Heart left ventricle (tissue), 16 donors: Measurements from ENCODE around the gene SMAD5. TPM values are rescaled to one million over a fixed set of nuclear protein-coding genes. Genes with fewer than 3 reads are reported as not detected.

Experiments used
- ATAC-seq, 4 donors: fragments of 200-7000 bp; cut with Tn5 transposase; one replicate each; pipeline ENCODE4 v1.9.1; 2020 to 2022; ENCODE audit warnings: moderate library complexity in 4 of 4, mild to moderate bottlenecking in 3 of 4, moderate number of reproducible peaks in 1 of 4
- DNase-seq, 5 donors: peaks; one replicate each; pipeline ENCODE4 v3.0.0-alpha.2; 2020
- H3K27ac ChIP-seq, 12 donors: fragments of 200-600 bp; sonication (generic) in 4 of 12; one replicate each; pipeline versions ENCODE4 v1.5.0 to v1.8.0; 2016 to 2022; ENCODE audit warnings: mild to moderate bottlenecking in 2 of 12
- H3K27me3 ChIP-seq, 9 donors: fragments of 200-600 bp; sonication (generic) in 2 of 9; one replicate each; pipeline versions ENCODE4 v1.5.1 to v1.8.0; 2016 to 2022; ENCODE audit warnings: mild to moderate bottlenecking in 3 of 9
- H3K36me3 ChIP-seq, 9 donors: fragments of 200-600 bp; sonication (generic) in 2 of 9; one replicate each; pipeline versions ENCODE4 v1.5.0 to v1.8.0; 2018 to 2022; ENCODE audit warnings: mild to moderate bottlenecking in 2 of 9
- H3K4me1 ChIP-seq, 12 donors: fragments of 200-600 bp; sonication (generic) in 4 of 12; one replicate each; pipeline versions ENCODE4 v1.5.0 to v1.8.0; 2016 to 2022; ENCODE audit warnings: mild to moderate bottlenecking in 3 of 12
- H3K4me3 ChIP-seq, 12 donors: fragments of 200-600 bp; sonication (generic) in 4 of 12; one replicate each; pipeline versions ENCODE4 v1.5.0 to v1.8.0; 2017 to 2022; ENCODE audit warnings: mild to moderate bottlenecking in 9 of 12, moderate library complexity in 4 of 12
- H3K9me3 ChIP-seq, 12 donors: fragments of 200-600 bp; sonication (generic) in 4 of 12; one replicate each; pipeline versions ENCODE4 v1.5.0 to v1.8.0; 2016 to 2022; ENCODE audit warnings: mild to moderate bottlenecking in 1 of 12
- POLR2A ChIP-seq, 2 donors: fragments of 450-650 bp; IDR thresholded peaks; one replicate each; pipeline ENCODE4 v1.6.1; 2017; ENCODE audit warnings: antibody characterized with exemption in 2 of 2, mild to moderate bottlenecking in 2 of 2, moderate library complexity in 2 of 2
- WGBS, 4 donors: extraction: QIAGEN DNeasy Blood & Tissue Kit in 2 of 4; methylation state at CpG; one replicate each; pipeline versions ENCODE4 v1.1.5 to v1.1.7; 2013 to 2018; 5-methylcytosine and 5-hydroxymethylcytosine counted together
- intact Hi-C, 10 donors: fragments of 100-400 bp; cut with DNase I; formaldehyde crosslinking; loops; one replicate each; pipeline versions ENCODE4 v1.11.1 to v1.14.2; 2022
- polyA plus RNA-seq, 2 donors: library from polyadenylated mRNA; stranded (reverse); fragments of 200-250 nt; gene quantifications; one replicate each; pipeline ENCODE4 v1.2.3, GENCODE V29; 2013
- total RNA-seq, 9 donors: library from RNA; depleted of rRNA in 2 of 9; stranded (reverse); fragments of >200 nt in 2 of 9; fragmentation: NEBNext Ultra II Directional in 3 of 9; extraction: Animal tissue kit (Norgen Biotek cat#: 25700) in 3 of 9; gene quantifications; one replicate each; pipeline versions ENCODE4 v1.1.0 to v1.2.4, GENCODE V29; 2016 to 2023
- TF ChIP-seq, protein P1 (sequence below), 12 donors: fragments of 200-600 bp; sonication (generic) in 4 of 12; IDR thresholded peaks; one replicate each; pipeline versions ENCODE4 v1.5.0 to v1.8.0; 2018 to 2022; ENCODE audit warnings: antibody characterized with exemption in 12 of 12, mild to moderate bottlenecking in 5 of 12
- donor health status: ischemic (EF 13 %, LVEDD 7.1; RV severe dilation, severe dysfunction).
- donor health status: healthy with polysubstance abuse.
- donor health status: DM: no; HTN: yes; CAD: no.
- donor health status: DM: no; HTN: no; CAD: no.
- donor health status: ischemic (EF 25% LVEDD 6.9; RV normal size, moderate dysfunction).
- donor health status: ischemic (EF 25% LVEDD 5.7; RV mildly dilated, moderate dysfunction).
- donor health status: healthy.
- donor health status: DM: yes; HTN: yes; CAD: no.
- donor health status: ischemic (EF 35%, LVEDD 5.7; RV mildly dilated, moderate dysfunction).
- donor health status: nonischemic (EF 11% LVEDD 7.7; RV severe dilation, severe dysfunction).
- donor health status: DM: yes; HTN: yes; CAD: no.
- donor health status: PGD.
- donor health status: ischemic (EF 29% LVEDD 5.4; RV normal size, mild dysfunction).
- donor health status: nonischemic (EF 23%, LVEDD 6.1; RV moderate dilation, normal function).

The SMAD5 gene
- total and polyA plus RNA-seq, 11 donors = 6.9 to 53.3 (median 35.7) TPM

DNA sequence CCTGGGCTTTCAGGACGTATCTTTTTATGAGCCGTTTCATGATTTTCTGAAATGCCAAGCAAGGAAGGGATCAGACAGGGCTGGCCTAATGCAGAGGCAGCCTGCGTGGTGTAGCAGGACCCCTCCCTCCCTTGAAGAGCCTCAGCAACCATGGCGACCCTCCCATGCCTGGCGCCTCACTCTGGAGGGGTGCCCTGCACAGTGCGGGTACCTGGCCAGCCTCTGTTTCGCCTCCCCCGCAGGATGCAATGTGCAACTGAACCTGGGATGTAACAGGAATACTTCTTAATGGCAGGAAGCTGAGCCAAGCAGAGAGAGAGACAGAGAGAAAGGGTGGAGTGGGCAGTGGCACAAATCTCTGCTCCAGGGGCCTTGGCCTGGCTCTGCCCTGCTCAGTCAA is 83.6 kb downstream of the SMAD5 start:
- Histone ChIP-seq H3K27me3 (peaks cover 0 to 42% (median 9%) of the 10 kb centered on the region in 9 donors), H3K27ac (no peak overlapping the region), H3K36me3 (no peaks in the 10 kb centered on the region), H3K9me3 (peaks cover 0 to 20% (median 3%) of the 10 kb centered on the region in 12 donors), H3K4me3 (no peak overlapping the region), H3K4me1 (no peaks in the 10 kb centered on the region)
- DNase-seq (no peak), ATAC-seq (peak in 1 of 4 donors; percentile 20)
- WGBS, 4 donors = 86 to 92% (median 89%) methylated on average over 8 of the region's 8 CpGs
- intact Hi-C loops = loop anchor here in 2 of 10 donors (10.0 kb wide), 1 partner anchor 651 kb away; no protein-coding TSS in a partner anchor
- TF ChIP-seq, protein P1, sequence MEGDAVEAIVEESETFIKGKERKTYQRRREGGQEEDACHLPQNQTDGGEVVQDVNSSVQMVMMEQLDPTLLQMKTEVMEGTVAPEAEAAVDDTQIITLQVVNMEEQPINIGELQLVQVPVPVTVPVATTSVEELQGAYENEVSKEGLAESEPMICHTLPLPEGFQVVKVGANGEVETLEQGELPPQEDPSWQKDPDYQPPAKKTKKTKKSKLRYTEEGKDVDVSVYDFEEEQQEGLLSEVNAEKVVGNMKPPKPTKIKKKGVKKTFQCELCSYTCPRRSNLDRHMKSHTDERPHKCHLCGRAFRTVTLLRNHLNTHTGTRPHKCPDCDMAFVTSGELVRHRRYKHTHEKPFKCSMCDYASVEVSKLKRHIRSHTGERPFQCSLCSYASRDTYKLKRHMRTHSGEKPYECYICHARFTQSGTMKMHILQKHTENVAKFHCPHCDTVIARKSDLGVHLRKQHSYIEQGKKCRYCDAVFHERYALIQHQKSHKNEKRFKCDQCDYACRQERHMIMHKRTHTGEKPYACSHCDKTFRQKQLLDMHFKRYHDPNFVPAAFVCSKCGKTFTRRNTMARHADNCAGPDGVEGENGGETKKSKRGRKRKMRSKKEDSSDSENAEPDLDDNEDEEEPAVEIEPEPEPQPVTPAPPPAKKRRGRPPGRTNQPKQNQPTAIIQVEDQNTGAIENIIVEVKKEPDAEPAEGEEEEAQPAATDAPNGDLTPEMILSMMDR (IDR thresholded peaks at IDR 0.05) = no peak
- TF ChIP-seq POLR2A (IDR thresholded peaks at IDR 0.05) = no peak

- Histone ChIP-seq H3K4me3 (no peak overlapping the region), H3K27ac (no peak overlapping the region), H3K36me3 (no peaks in the 10 kb centered on the region), H3K4me1 (no peaks in the 10 kb centered on the region), H3K9me3 (peaks cover 0 to 23% (median 3%) of the 10 kb centered on the region in 12 donors), H3K27me3 (peaks cover 0 to 26% (median 0%) of the 10 kb centered on the region in 9 donors)
- no peak for ATAC-seq
- no peak for TF ChIP-seq POLR2A (IDR thresholded peaks at IDR 0.05)
- TF ChIP-seq, protein P1 (IDR thresholded peaks at IDR 0.05) = no peak
- no peak for DNase-seq
- intact Hi-C loops = no loop called here
- 82 to 89% (median 89%) methylated on average over 4 of the region's 4 CpGs for WGBS, 4 donors
Observed at GRCh38 chr5:136221340-136221739, 88.7 kb downstream of the SMAD5 start.

DNA sequence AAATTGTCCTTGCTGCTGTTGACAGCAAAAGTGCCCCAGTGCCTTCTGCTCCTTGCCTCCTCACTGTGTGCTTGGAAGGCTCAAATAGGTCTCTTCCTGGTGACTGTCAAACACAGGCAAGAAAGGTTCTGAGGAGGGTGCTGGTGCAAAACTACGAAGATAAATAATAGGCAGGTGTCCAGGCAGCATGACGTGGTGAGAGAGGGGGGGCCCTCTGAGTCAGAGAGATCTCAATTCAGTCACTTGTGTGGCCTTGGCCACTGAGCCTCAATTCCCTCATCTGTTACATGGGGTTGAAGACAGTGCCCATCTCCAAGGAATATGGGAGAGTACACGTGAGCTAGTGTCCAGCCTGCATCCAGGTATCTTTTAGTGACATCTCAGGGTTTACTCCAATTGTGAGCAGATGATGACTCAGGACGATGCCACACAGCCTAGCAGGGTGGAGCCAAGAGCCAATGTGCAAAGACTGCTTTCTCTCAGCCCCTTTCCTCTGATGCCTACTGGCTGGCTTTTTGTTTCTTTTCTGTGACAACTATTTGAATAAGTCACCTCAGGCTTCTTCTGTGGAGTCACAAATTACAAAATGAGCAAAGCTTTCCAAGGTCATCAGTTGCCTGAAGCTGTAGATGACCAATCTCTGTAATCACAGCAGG is 90.1 kb downstream of the SMAD5 start:
- 55 to 72% (median 68%) methylated on average over 4 of the region's 4 CpGs for WGBS, 4 donors
- no peak for DNase-seq
- Histone ChIP-seq H3K27me3 (peaks cover 0 to 38% (median 8%) of the 10 kb centered on the region in 9 donors), H3K27ac (no peak overlapping the region), H3K36me3 (no peaks in the 10 kb centered on the region), H3K4me1 (no peaks in the 10 kb centered on the region), H3K9me3 (peaks cover 0 to 23% (median 3%) of the 10 kb centered on the region in 12 donors), H3K4me3 (no peak overlapping the region)
- intact Hi-C loops = no loop called here
- TF ChIP-seq POLR2A (IDR thresholded peaks at IDR 0.05) = no peak
- TF ChIP-seq, protein P1 (IDR thresholded peaks at IDR 0.05) = no peak
- ATAC-seq = no peak

GRCh38 chr5:136225796-136226195 is 93.2 kb downstream of the SMAD5 start:
- no peak overlapping the region for H3K27ac ChIP-seq
- no peak for TF ChIP-seq POLR2A (IDR thresholded peaks at IDR 0.05)
- TF ChIP-seq, protein P1 (IDR thresholded peaks at IDR 0.05) = no peak
- intact Hi-C loops = no loop called here
- peaks cover 0 to 52% (median 11%) of the 10 kb centered on the region in 9 donors for H3K27me3 ChIP-seq
- DNase-seq (no peak), ATAC-seq (no peak)
- WGBS, 4 donors = 45 to 56% (median 51%) methylated on average over 2 of the region's 2 CpGs
- no peak overlapping the region for H3K4me3 ChIP-seq
- peaks cover 0 to 9% (median 0%) of the 10 kb centered on the region in 12 donors for H3K9me3 ChIP-seq
- no peaks in the 10 kb centered on the region for H3K36me3 ChIP-seq
- H3K4me1 ChIP-seq = no peaks in the 10 kb centered on the region
